SK-N-SH treated with all-trans-retinoic acid at 6 μM for 48 hours (cell line): ENCODE data around the gene BICRAL.

ENCODE experiments used
- CSDC2 ChIP-seq: fragments of 250-450 bp; sonication (Bioruptor Pico); IDR thresholded peaks from 2 replicates; pipeline ENCODE4 v1.5.0; 2020; ENCODE audit warnings: mild to moderate bottlenecking, moderate library complexity
- ISL1 ChIP-seq: fragments of 250-450 bp; sonication (Bioruptor Pico); IDR thresholded peaks from 2 replicates; pipeline ENCODE4 v2.1.2; 2022; ENCODE audit warnings: mild to moderate bottlenecking, moderate library complexity
- OSR1 ChIP-seq: fragments of 250-450 bp; sonication (Bioruptor Pico); IDR thresholded peaks from 2 replicates; pipeline ENCODE4 v1.8.0; 2022; ENCODE audit warnings: moderate library complexity, mild to moderate bottlenecking, inconsistent platforms
- PPARA ChIP-seq: fragments of 250-450 bp; sonication (Bioruptor Pico); IDR thresholded peaks from 2 replicates; pipeline ENCODE4 v1.5.0; 2020; ENCODE audit warnings: mild to moderate bottlenecking, borderline replicate concordance
- TOX ChIP-seq: fragments of 250-450 bp; sonication (Bioruptor Pico); IDR thresholded peaks from 2 replicates; pipeline ENCODE4 v1.8.0; 2021; ENCODE audit warnings: mild to moderate bottlenecking, moderate library complexity, borderline replicate concordance
- ZC3H10 ChIP-seq: fragments of 250-450 bp; sonication (Bioruptor Pico); IDR thresholded peaks from 2 replicates; pipeline ENCODE4 v1.5.1; 2021; ENCODE audit warnings: mild to moderate bottlenecking, moderate library complexity
- ZFP3 ChIP-seq: fragments of 250-450 bp; sonication (Bioruptor Pico); IDR thresholded peaks from 2 replicates; pipeline ENCODE4 v1.5.0; 2020; ENCODE audit warnings: mild to moderate bottlenecking, moderate library complexity
- ZFP30 ChIP-seq: fragments of 450-650 bp; formaldehyde crosslinking; IDR thresholded peaks from 2 replicates; pipeline ENCODE4 v1.5.0; 2022; ENCODE audit warnings: mild to moderate bottlenecking, moderate library complexity
- ZNF70 ChIP-seq: fragments of 450-650 bp; formaldehyde crosslinking; IDR thresholded peaks from 2 replicates; pipeline ENCODE4 v1.5.0; 2020; ENCODE audit warnings: mild to moderate bottlenecking, moderate library complexity
- ZNF8 ChIP-seq: fragments of 450-650 bp; formaldehyde crosslinking; IDR thresholded peaks from 2 replicates; pipeline ENCODE4 v1.5.0; 2020; ENCODE audit warnings: mild to moderate bottlenecking, moderate library complexity
- TF ChIP-seq, protein P1 (sequence below): fragments of 250-450 bp; sonication (Bioruptor Pico); IDR thresholded peaks from 2 replicates; pipeline ENCODE4 v1.8.0; 2020; ENCODE audit warnings: mild to moderate bottlenecking, moderate library complexity, borderline replicate concordance

DNA sequence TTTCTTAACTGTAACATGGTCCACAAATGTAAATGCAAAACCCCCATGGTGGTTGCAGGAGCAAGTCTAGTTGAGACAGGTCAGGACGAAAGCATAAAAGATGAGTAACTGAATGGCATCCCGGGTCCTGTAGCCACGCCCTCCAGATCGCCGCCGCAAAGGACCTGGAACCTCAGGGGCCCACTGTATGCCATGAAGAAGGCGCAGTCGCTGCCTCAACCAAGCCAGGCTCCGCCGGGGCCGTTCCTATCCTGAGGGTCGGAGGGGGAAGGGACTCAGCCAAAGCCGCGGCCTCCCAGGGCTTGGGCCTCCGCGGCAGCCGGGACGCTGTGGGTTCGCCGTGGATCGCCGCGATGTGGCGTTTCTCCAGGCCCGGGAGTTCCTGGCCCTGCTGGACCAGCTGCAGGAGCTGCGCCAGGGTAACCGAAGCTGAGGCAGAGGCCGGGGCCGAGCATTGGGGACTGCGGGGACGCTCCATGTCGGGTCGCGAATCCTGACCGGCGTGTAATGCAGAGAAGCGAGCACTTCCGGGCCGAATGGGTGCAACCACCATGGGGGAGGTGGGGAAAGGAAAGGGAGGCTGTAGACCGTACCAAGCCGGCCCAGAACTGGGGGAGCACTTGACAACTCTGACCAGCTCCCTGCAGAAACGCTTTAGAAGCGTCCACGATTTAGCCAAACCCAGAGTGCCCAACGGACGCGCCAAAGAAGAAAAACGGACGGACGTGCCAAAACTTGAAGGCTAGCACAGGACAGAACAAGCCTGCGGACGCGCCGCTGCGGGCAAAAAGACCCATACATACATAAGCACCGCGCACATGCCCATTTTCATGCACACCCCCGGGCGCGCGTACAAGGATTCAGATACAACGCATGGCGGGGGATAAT lies 108.7 kb downstream of the BICRAL start:
- TF ChIP-seq, protein P1, sequence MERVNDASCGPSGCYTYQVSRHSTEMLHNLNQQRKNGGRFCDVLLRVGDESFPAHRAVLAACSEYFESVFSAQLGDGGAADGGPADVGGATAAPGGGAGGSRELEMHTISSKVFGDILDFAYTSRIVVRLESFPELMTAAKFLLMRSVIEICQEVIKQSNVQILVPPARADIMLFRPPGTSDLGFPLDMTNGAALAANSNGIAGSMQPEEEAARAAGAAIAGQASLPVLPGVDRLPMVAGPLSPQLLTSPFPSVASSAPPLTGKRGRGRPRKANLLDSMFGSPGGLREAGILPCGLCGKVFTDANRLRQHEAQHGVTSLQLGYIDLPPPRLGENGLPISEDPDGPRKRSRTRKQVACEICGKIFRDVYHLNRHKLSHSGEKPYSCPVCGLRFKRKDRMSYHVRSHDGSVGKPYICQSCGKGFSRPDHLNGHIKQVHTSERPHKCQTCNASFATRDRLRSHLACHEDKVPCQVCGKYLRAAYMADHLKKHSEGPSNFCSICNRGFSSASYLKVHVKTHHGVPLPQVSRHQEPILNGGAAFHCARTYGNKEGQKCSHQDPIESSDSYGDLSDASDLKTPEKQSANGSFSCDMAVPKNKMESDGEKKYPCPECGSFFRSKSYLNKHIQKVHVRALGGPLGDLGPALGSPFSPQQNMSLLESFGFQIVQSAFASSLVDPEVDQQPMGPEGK (CRISPR knock-in tag): no peak; the same call in 1 of the 2 replicates
- TF ChIP-seq TOX (CRISPR knock-in tag): peak; percentile 28; the same call in 1 of the 2 replicates
- no peak for TF ChIP-seq ZC3H10 (CRISPR knock-in tag)
- no peak for TF ChIP-seq PPARA (CRISPR knock-in tag)
- no peak for TF ChIP-seq OSR1 (CRISPR knock-in tag)
- no peak for TF ChIP-seq ZNF8
- TF ChIP-seq CSDC2: no peak
- TF ChIP-seq ISL1: no peak
- no peak for TF ChIP-seq ZFP30 (CRISPR knock-in tag)
- no peak for TF ChIP-seq ZNF70 (CRISPR knock-in tag)
- no peak for TF ChIP-seq ZFP3
